PC-3 (cell line): ENCODE data around the gene STK11IP. TPM values are rescaled to one million over a fixed set of nuclear protein-coding genes. Genes with fewer than 3 reads are reported as not detected.

ENCODE experiments used
- ATAC-seq: fragments of 200-7000 bp; cut with Tn5 transposase; 2 replicates; pipeline ENCODE4 v1.9.1; 2020; ENCODE audit warnings: mild to moderate bottlenecking, moderate library complexity
- BruUV-seq: library from RNA; stranded (reverse); fragments of 400-500 nt; replicated peaks from 2 replicates; lab custom pipeline; 2021; lab: Mats Ljungman, UMichigan
- CTCF ChIA-PET: fragments of 300-600 bp; sonication (Branson Sonifier 250); formaldehyde crosslinking; loops from one replicate; lab custom pipeline; 2022; ENCODE audit warnings: antibody characterized with exemption; lab: Charles Lee
- POLR2A ChIA-PET: fragments of 300-600 bp; sonication (Branson Sonifier 250); formaldehyde crosslinking; loops from one replicate; lab custom pipeline; 2022; ENCODE audit warnings: antibody characterized with exemption; ENCODE audit not compliant: unreplicated experiment; lab: Charles Lee
- DNase-seq: peaks from one replicate; pipeline ENCODE4 v3.0.0-alpha.2; 2015
- H2AFZ ChIP-seq: fragments of 300-600 bp; sonication (generic); 2 replicates; pipeline ENCODE4 v1.6.0; 2016; ENCODE audit warnings: antibody characterized with exemption, low read length
- H3F3A ChIP-seq: fragments of 300-600 bp; sonication (generic); one replicate; pipeline ENCODE4 v1.6.0; 2017; ENCODE audit warnings: antibody characterized with exemption, low read length, control low read depth, mild to moderate bottlenecking; ENCODE audit not compliant: unreplicated experiment
- H3K27ac ChIP-seq: fragments of 300-600 bp; sonication (generic); 2 replicates; pipeline ENCODE4 v1.5.1; 2016; ENCODE audit warnings: mild to moderate bottlenecking, low read length
- H3K27me3 ChIP-seq: fragments of 300-600 bp; sonication (generic); 2 replicates; pipeline ENCODE4 v1.6.1; 2016; ENCODE audit warnings: low read length, mixed read lengths
- H3K36me3 ChIP-seq: fragments of 300-600 bp; sonication (generic); 2 replicates; pipeline ENCODE4 v1.6.1; 2016; ENCODE audit warnings: low read depth, mixed run types, low read length, mixed read lengths
- H3K4me1 ChIP-seq: fragments of 300-600 bp; sonication (generic); 2 replicates; pipeline ENCODE4 v1.5.1; 2016; ENCODE audit warnings: low read length; ENCODE audit not compliant: insufficient read depth
- H3K4me2 ChIP-seq: fragments of 300-600 bp; sonication (generic); 2 replicates; pipeline ENCODE4 v1.6.0; 2016; ENCODE audit warnings: low read length
- H3K4me3 ChIP-seq: fragments of 300-600 bp; sonication (generic); 2 replicates; pipeline ENCODE4 v1.5.1; 2016; ENCODE audit warnings: mild to moderate bottlenecking, low read length, mixed read lengths
- H3K79me2 ChIP-seq: fragments of 300-600 bp; sonication (generic); 2 replicates; pipeline ENCODE4 v1.6.1; 2017; ENCODE audit warnings: low read length, mixed read lengths
- H3K9ac ChIP-seq: fragments of 300-600 bp; sonication (generic); 2 replicates; pipeline ENCODE4 v1.6.0; 2016; ENCODE audit warnings: mild to moderate bottlenecking, low read length
- H3K9me2 ChIP-seq: fragments of 300-600 bp; sonication (generic); replicated peaks from 2 replicates; pipeline ENCODE4 v1.6.1; 2016; ENCODE audit warnings: mixed run types, low read length, mixed read lengths
- H3K9me3 ChIP-seq: fragments of 300-600 bp; sonication (generic); 2 replicates; pipeline ENCODE4 v1.6.1; 2016; ENCODE audit warnings: low read length, mixed read lengths
- H4K20me1 ChIP-seq: fragments of 300-600 bp; sonication (generic); 2 replicates; pipeline ENCODE4 v1.6.1; 2016; ENCODE audit warnings: low read length, mixed read lengths
- CTCF ChIP-seq: fragments of 300-600 bp; sonication (generic); conservative IDR thresholded peaks from 2 replicates; pipeline ENCODE4 v1.5.1; 2017; ENCODE audit warnings: antibody characterized with exemption, low read depth, mild to moderate bottlenecking, low read length
- EZH2 ChIP-seq: fragments of 300-600 bp; sonication (generic); IDR thresholded peaks from one replicate; pipeline ENCODE4 v1.6.1; 2017; ENCODE audit warnings: antibody characterized with exemption, mild to moderate bottlenecking, low read length; ENCODE audit not compliant: unreplicated experiment
- EZH2phosphoT487 ChIP-seq: fragments of 300-600 bp; sonication (generic); IDR thresholded peaks from 2 replicates; pipeline ENCODE4 v1.6.1; 2018; ENCODE audit warnings: mild to moderate bottlenecking, antibody characterized with exemption, low read length, borderline replicate concordance
- intact Hi-C: fragments of 100-400 bp; cut with micrococcal nuclease; formaldehyde crosslinking; loops from 2 replicates; pipeline ENCODE4 v1.9.0; 2023
- total RNA-seq: library from RNA; depleted of rRNA; stranded (reverse); fragments of >200 nt; gene quantifications from 2 replicates; pipeline ENCODE4 v1.2.3, GENCODE V29; 2014

Gene STK11IP
- total RNA-seq, 1 experiment from 2014 or later, result 17.7 TPM

GRCh38 chr2:219634951-219635751 is 37.5 kb downstream of the STK11IP start:
- no peaks in the 10 kb centered on the region for H3K9me3 ChIP-seq
- H3K9me2 ChIP-seq, result no peaks in the 10 kb centered on the region
- DNase-seq, result no peak
- H3K4me2 ChIP-seq, result no peak overlapping the region
- intact Hi-C loops, result no loop called here
- H3K79me2 ChIP-seq, result no peaks in the 10 kb centered on the region
- H3K4me1 ChIP-seq, result no peaks in the 10 kb centered on the region
- no peaks in the 10 kb centered on the region for H3F3A ChIP-seq
- no peak for ATAC-seq
- ChIA-PET CTCF (interaction anchor here (0.6 kb wide), 1 partner anchor 76 kb away, joined by 3 read pairs; no protein-coding TSS in a partner anchor), POLR2A (no interaction called here)
- no peak overlapping the region for H3K27ac ChIP-seq
- TF ChIP-seq EZH2phosphoT487 (no peak), EZH2 (no peak), CTCF (no peak)
- H3K36me3 ChIP-seq, result no peaks in the 10 kb centered on the region
- no peak overlapping the region for H2AFZ ChIP-seq
- no TSS peak for BruUV-seq
- H3K27me3 ChIP-seq, result no peaks in the 10 kb centered on the region
- no peak overlapping the region for H3K4me3 ChIP-seq
- H3K9ac ChIP-seq, result no peak overlapping the region
- no peaks in the 10 kb centered on the region for H4K20me1 ChIP-seq

- no peaks in the 10 kb centered on the region for H3K4me1 ChIP-seq
- H3K9ac ChIP-seq, result no peak overlapping the region
- no peaks in the 10 kb centered on the region for H3K27me3 ChIP-seq
- H3K27ac ChIP-seq, result no peak overlapping the region
- no peaks in the 10 kb centered on the region for H3K79me2 ChIP-seq
- H3K9me2 ChIP-seq, result no peaks in the 10 kb centered on the region
- ChIA-PET POLR2A (no interaction called here), CTCF (no interaction called here)
- H3K36me3 ChIP-seq, result no peaks in the 10 kb centered on the region
- H3F3A ChIP-seq, result no peaks in the 10 kb centered on the region
- H4K20me1 ChIP-seq, result no peaks in the 10 kb centered on the region
- no peak for ATAC-seq
- intact Hi-C loops, result no loop called here
- no peak for DNase-seq
- BruUV-seq, result no TSS peak
- no peaks in the 10 kb centered on the region for H3K9me3 ChIP-seq
- TF ChIP-seq CTCF, result no peak
- TF ChIP-seq EZH2phosphoT487, result no peak
- no peak for TF ChIP-seq EZH2
- no peak overlapping the region for H2AFZ ChIP-seq
- H3K4me2 ChIP-seq, result no peak overlapping the region
- H3K4me3 ChIP-seq, result no peak overlapping the region
Observed at GRCh38 chr2:219636144-219636915, 38.7 kb downstream of the STK11IP start.
